ENCODE measurements around the gene CAVIN3.

DNA sequence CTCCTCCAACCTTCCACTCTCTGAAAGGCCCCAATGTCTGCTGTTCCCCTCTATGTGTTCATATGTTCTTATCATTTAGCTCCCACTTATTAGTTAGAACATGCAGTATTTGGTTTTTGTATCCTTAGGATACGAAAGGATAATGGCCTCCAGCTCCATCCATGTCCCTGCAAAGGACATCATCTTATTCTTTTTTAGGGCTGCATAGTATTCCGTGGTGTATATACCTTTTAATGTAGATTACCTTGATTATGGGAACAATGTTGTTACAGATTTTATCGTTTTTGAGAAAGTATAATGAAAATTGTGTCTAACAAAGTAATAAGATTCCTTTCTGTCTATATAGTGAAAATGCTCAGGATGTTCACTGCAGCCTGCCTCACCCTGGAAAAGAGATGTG, 16.0 kb upstream of the CAVIN3 start:
- no peak for TF ChIP-seq POLR2A (IDR thresholded peaks at IDR 0.05)
- TF ChIP-seq, protein P1, sequence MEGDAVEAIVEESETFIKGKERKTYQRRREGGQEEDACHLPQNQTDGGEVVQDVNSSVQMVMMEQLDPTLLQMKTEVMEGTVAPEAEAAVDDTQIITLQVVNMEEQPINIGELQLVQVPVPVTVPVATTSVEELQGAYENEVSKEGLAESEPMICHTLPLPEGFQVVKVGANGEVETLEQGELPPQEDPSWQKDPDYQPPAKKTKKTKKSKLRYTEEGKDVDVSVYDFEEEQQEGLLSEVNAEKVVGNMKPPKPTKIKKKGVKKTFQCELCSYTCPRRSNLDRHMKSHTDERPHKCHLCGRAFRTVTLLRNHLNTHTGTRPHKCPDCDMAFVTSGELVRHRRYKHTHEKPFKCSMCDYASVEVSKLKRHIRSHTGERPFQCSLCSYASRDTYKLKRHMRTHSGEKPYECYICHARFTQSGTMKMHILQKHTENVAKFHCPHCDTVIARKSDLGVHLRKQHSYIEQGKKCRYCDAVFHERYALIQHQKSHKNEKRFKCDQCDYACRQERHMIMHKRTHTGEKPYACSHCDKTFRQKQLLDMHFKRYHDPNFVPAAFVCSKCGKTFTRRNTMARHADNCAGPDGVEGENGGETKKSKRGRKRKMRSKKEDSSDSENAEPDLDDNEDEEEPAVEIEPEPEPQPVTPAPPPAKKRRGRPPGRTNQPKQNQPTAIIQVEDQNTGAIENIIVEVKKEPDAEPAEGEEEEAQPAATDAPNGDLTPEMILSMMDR (IDR thresholded peaks at IDR 0.05): no peak
